Endothelial cell of umbilical vein (primary cell): ENCODE results near the gene ATG14. TPM values are rescaled to one million over a fixed set of nuclear protein-coding genes. Genes with fewer than 3 reads are reported as not detected.

Experiments
- BruUV-seq: library from RNA; stranded (reverse); fragments of 400-500 nt; replicated peaks from 2 replicates; lab custom pipeline; 2021; lab: Mats Ljungman, UMichigan
- CTCF ChIA-PET: fragments of 300-600, 350-600 bp; sonication (Branson Sonifier 250); formaldehyde crosslinking; loops from one replicate; lab custom pipeline; 2021; ENCODE audit warnings: antibody characterized with exemption, inconsistent platforms; lab: Charles Lee
- POLR2A ChIA-PET: fragments of 300-600, 350-600 bp; sonication (Branson Sonifier 250); formaldehyde crosslinking; loops from one replicate; lab custom pipeline; 2021; ENCODE audit warnings: antibody characterized with exemption, inconsistent platforms; lab: Charles Lee
- DNase-seq: peaks from one replicate; pipeline ENCODE4 v3.0.0-alpha.2; 2011; ENCODE audit warnings: low read depth, low spot score
- FAIRE-seq: peaks from 2 replicates; lab custom pipeline; 2011; peaks lifted over from hg19 to GRCh38; lab: Jason Lieb, UNC
- H2AFZ ChIP-seq: 2 replicates; pipeline ENCODE4 v1.6.0; 2012; ENCODE audit warnings: low read depth, low read length, control low read depth, inconsistent platforms
- H3K27ac ChIP-seq: 2 replicates; pipeline ENCODE4 v1.5.1; 2011; ENCODE audit warnings: low read depth, mild to moderate bottlenecking, control low read depth, low read length, moderate library complexity; ENCODE audit not compliant: insufficient read depth
- H3K27me3 ChIP-seq, 2 experiments: 2 replicates each; pipeline versions ENCODE4 v1.6.0 to v1.6.1; 2011; ENCODE audit warnings: low read length in 2 of 2, mixed read lengths in 1 of 2; ENCODE audit not compliant: control insufficient read depth in 2 of 2, insufficient read depth in 2 of 2
- H3K36me3 ChIP-seq, 2 experiments: 2 replicates in 1 of 2; 3 replicates in 1 of 2; pipeline ENCODE4 v1.5.1; 2011; ENCODE audit warnings: low read length in 2 of 2, mild to moderate bottlenecking in 1 of 2, moderate library complexity in 1 of 2; ENCODE audit not compliant: control insufficient read depth in 2 of 2, insufficient read depth in 2 of 2; ENCODE audit errors: extremely low read depth in 1 of 2
- H3K4me1 ChIP-seq: 3 replicates; pipeline ENCODE4 v1.5.1; 2011; ENCODE audit warnings: mild to moderate bottlenecking, low read length; ENCODE audit not compliant: control insufficient read depth, insufficient read depth; ENCODE audit errors: extremely low read depth
- H3K4me2 ChIP-seq: 2 replicates; pipeline ENCODE4 v1.6.1; 2011; ENCODE audit warnings: low read length, control low read depth, mixed read lengths; ENCODE audit not compliant: insufficient read depth
- H3K4me3 ChIP-seq, 3 experiments: fragments of 200-600 bp in 1 of 3; sonication (generic), shearing (Covaris generic) in 1 of 3; replicated peaks in 1 of 3; 2 replicates each; pipeline ENCODE4 v1.5.1; 2011 to 2016; ENCODE audit warnings: control low read depth in 3 of 3, low read length in 3 of 3, mild to moderate bottlenecking in 2 of 3, inconsistent platforms in 1 of 3, low read depth in 1 of 3, moderate library complexity in 1 of 3; ENCODE audit not compliant: insufficient read depth in 1 of 3
- H3K79me2 ChIP-seq: 2 replicates; pipeline ENCODE4 v1.6.0; 2012; ENCODE audit warnings: low read length, inconsistent platforms; ENCODE audit not compliant: control insufficient read depth, insufficient read depth
- H3K9ac ChIP-seq: replicated peaks from 2 replicates; pipeline ENCODE3; 2011; ENCODE audit warnings: low read length, control low read depth; ENCODE audit not compliant: insufficient read depth; ENCODE audit errors: extremely low read depth
- H3K9me1 ChIP-seq: replicated peaks from 3 replicates; pipeline ENCODE4 v1.6.0; 2011; ENCODE audit warnings: mild to moderate bottlenecking, low read length; ENCODE audit not compliant: control insufficient read depth, insufficient read depth; ENCODE audit errors: extremely low read depth
- H3K9me3 ChIP-seq: replicated peaks from 2 replicates; pipeline ENCODE4 v1.5.1; 2012; ENCODE audit warnings: low read length, inconsistent platforms; ENCODE audit not compliant: control insufficient read depth, insufficient read depth
- H4K20me1 ChIP-seq: replicated peaks from 2 replicates; pipeline ENCODE3; 2011; ENCODE audit warnings: mild to moderate bottlenecking, low read length; ENCODE audit not compliant: control insufficient read depth, insufficient read depth; ENCODE audit errors: extremely low read depth
- EZH2 ChIP-seq: IDR thresholded peaks from 2 replicates; pipeline ENCODE4 v1.6.1; 2012; ENCODE audit warnings: borderline replicate concordance, low read depth, mild to moderate bottlenecking, moderate library complexity, low read length, inconsistent platforms; ENCODE audit not compliant: severe bottlenecking
- GATA2 ChIP-seq: IDR thresholded peaks from 2 replicates; pipeline ENCODE4 v1.7.0; 2011; ENCODE audit warnings: low read depth, mild to moderate bottlenecking, moderate library complexity, mixed read lengths, low read length; ENCODE audit not compliant: insufficient read length, insufficient read depth
- JUN ChIP-seq: IDR thresholded peaks from 2 replicates; pipeline ENCODE4 v1.6.1; 2011; ENCODE audit warnings: borderline replicate concordance, low read depth; ENCODE audit not compliant: insufficient read length, insufficient read depth
- MYC ChIP-seq: IDR thresholded peaks from one replicate; pipeline ENCODE4 v1.6.1; 2011; ENCODE audit warnings: mild to moderate bottlenecking, low read depth, low read length
- dilution Hi-C: fragments of 300-500 bp; cut with MboI; formaldehyde crosslinking; loops from one replicate; pipeline ENCODE4 v1.15.0; 2019; ENCODE audit warnings: low sequenced_read_pairs; ENCODE audit not compliant: extremely low pct_ligation_motif_present
- intact Hi-C: fragments of 100-400 bp; cut with micrococcal nuclease; formaldehyde crosslinking; loops from one replicate; pipeline ENCODE4 v1.10.0; 2022
- polyA plus RNA-seq, 4 experiments: library from polyadenylated mRNA; depleted of rRNA in 3 of 4; stranded (reverse) in 3 of 4; unstranded in 1 of 4; fragments of >200 nt; gene quantifications; 2 replicates each; pipeline versions ENCODE4 v1.2.1 to v1.2.3, GENCODE V29; 2011 to 2012; ENCODE audit warnings: missing spikeins in 1 of 4
- total RNA-seq: library from RNA; stranded (reverse); gene quantifications from 2 replicates; pipeline ENCODE4 v1.2.3, GENCODE V29; 2021
- TF ChIP-seq, protein P1 (sequence below): IDR thresholded peaks from 2 replicates; pipeline ENCODE4 v1.6.1; 2011; ENCODE audit not compliant: insufficient read depth, insufficient read length
- TF ChIP-seq, protein P2 (sequence below), 2 donors: IDR thresholded peaks; 1 replicate in 1 of 2; 2 replicates in 1 of 2; pipeline ENCODE4 v1.5.1; 2011; ENCODE audit warnings: low read length in 2 of 2, mild to moderate bottlenecking in 2 of 2, moderate library complexity in 2 of 2, control low read depth in 1 of 2, inconsistent platforms in 1 of 2, low read depth in 1 of 2; ENCODE audit not compliant: insufficient read depth in 1 of 2; ENCODE audit errors: extremely low read depth in 1 of 2

The ATG14 gene
- total and polyA plus RNA-seq, 2 donors (not counting 3 experiments of a cell fraction or from before 2014, with no cell fraction given), result 5.9 to 10.0 TPM

DNA sequence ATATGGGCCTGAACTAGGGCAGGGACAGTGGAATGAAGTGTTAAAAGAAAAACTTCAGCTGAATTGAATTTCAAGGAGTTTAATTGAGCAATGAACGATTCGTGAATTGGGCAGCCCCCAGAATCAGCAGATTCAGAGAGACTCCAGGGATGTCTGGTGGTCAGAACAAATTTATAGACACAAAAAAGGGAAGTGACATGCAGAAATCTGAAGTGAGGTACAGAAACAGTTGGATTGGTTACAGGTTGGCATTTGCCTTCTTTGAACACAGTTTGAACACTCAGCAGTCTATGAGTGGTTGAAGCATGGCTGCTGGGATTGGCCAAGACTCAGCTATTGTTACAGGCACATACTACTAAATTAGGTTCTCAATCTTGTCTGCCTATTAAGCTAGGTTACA is 38.5 kb upstream of the ATG14 start:
- intact Hi-C loops, result no loop called here
- no TSS peak for BruUV-seq
- no peak for DNase-seq

More for the DNA sequence above, 38.5 kb upstream of the ATG14 start:
- Histone ChIP-seq H3K27ac (no peak overlapping the region), H3K9me1 (no peaks in the 10 kb centered on the region), H3K4me3 (no peak overlapping the region), H2AFZ (no peak overlapping the region), H3K36me3 (no peaks in the 10 kb centered on the region), H4K20me1 (no peaks in the 10 kb centered on the region), H3K79me2 (no peaks in the 10 kb centered on the region), H3K9ac (no peak overlapping the region), H3K4me2 (no peak overlapping the region), H3K4me1 (peaks cover 69% of the 10 kb centered on the region), H3K27me3 (no peaks in the 10 kb centered on the region), H3K9me3 (no peaks in the 10 kb centered on the region)
- TF ChIP-seq EZH2 (no peak), JUN (no peak), GATA2 (no peak), MYC (no peak)
- TF ChIP-seq, protein P1, sequence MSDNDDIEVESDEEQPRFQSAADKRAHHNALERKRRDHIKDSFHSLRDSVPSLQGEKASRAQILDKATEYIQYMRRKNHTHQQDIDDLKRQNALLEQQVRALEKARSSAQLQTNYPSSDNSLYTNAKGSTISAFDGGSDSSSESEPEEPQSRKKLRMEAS, result no peak
- TF ChIP-seq, protein P2, sequence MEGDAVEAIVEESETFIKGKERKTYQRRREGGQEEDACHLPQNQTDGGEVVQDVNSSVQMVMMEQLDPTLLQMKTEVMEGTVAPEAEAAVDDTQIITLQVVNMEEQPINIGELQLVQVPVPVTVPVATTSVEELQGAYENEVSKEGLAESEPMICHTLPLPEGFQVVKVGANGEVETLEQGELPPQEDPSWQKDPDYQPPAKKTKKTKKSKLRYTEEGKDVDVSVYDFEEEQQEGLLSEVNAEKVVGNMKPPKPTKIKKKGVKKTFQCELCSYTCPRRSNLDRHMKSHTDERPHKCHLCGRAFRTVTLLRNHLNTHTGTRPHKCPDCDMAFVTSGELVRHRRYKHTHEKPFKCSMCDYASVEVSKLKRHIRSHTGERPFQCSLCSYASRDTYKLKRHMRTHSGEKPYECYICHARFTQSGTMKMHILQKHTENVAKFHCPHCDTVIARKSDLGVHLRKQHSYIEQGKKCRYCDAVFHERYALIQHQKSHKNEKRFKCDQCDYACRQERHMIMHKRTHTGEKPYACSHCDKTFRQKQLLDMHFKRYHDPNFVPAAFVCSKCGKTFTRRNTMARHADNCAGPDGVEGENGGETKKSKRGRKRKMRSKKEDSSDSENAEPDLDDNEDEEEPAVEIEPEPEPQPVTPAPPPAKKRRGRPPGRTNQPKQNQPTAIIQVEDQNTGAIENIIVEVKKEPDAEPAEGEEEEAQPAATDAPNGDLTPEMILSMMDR (IDR thresholded peaks at IDR 0.05; ENCODE audit: extremely low read depth in 1 of 2, insufficient read depth in 1 of 2, low read depth in 1 of 2, low read length in 2 of 2), result no peak
- CTCF ChIA-PET, result interaction anchor here (1.9 kb wide), 1 partner anchor 9 kb away, joined by 7 read pairs; no protein-coding TSS in a partner anchor
- dilution Hi-C loops, result no loop called here
- FAIRE-seq, result no peak
- POLR2A ChIA-PET, result no interaction called here
